Camera-type eye (tissue), 1 donor: Measurements from ENCODE around the gene PDIA2. TPM values are rescaled to one million over a fixed set of nuclear protein-coding genes. Genes with fewer than 3 reads are reported as not detected.

Experiments used
- total RNA-seq: library from RNA; depleted of rRNA; stranded (reverse); fragments of >200 nt; gene quantifications from one replicate; pipeline ENCODE4 v1.2.3, GENCODE V29; 2014

PDIA2 gene, protein sequence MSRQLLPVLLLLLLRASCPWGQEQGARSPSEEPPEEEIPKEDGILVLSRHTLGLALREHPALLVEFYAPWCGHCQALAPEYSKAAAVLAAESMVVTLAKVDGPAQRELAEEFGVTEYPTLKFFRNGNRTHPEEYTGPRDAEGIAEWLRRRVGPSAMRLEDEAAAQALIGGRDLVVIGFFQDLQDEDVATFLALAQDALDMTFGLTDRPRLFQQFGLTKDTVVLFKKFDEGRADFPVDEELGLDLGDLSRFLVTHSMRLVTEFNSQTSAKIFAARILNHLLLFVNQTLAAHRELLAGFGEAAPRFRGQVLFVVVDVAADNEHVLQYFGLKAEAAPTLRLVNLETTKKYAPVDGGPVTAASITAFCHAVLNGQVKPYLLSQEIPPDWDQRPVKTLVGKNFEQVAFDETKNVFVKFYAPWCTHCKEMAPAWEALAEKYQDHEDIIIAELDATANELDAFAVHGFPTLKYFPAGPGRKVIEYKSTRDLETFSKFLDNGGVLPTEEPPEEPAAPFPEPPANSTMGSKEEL
- 2.1 TPM for total RNA-seq

GRCh38 chr16:283033-283805 lies at the start of gene PDIA2:
Gene PDIA2, plus strand, starts transcription at chr16:283164. Its CDS starts 6 bp downstream, at chr16:283170.

GRCh38 chr16:234468-235305 lies 48.3 kb upstream of the PDIA2 start, which contains the start of gene FAM234A:
Gene FAM234A, plus strand, starts transcription at chr16:234821. Its CDS starts 19,593 bp downstream, at chr16:254414.

DNA sequence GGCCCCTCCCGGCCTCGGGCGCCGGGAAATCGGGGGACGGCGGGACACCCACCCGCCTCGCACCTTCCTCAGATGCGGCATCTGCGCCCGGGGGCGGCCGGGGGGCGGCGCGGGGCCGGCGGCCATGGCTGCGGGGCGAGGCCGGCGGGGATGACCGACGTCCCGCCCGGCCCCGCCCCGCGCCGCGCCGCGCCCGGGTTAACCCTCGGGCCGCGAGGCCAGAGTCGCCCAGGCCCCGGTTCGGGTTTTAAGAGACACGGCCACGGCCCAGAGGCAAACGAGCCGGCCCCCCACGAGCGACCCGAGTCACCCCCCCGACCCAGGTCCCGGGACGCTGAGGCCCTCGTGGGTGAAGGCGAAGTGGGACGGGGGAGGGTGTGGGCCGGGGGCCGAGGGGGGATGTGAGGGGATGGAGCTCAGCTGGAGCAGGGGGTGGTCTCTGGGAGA lies 7.2 kb upstream of the PDIA2 start, which contains the start of gene RGS11:
RGS11 (minus strand) TSS at position 159 of the 447 bp plus-strand sequence; CDS start at position 126, 33 bp downstream.

GRCh38 chr16:280552-280951 lies 2.4 kb upstream of the PDIA2 start, which contains the start of gene ARHGDIG:
Gene ARHGDIG, plus strand, starts transcription at chr16:280591. Its CDS starts 90 bp downstream, at chr16:280681.

Other genes with a start within 250 kb of the PDIA2 start
- 2.3 TPM for gene POLR3K, start 229.6 kb upstream of the PDIA2 start, total RNA-seq
- gene SNRNP25, start 229.3 kb upstream of the PDIA2 start, total RNA-seq, result 13.4 TPM
- 36.1 TPM for gene RHBDF1, start 210.5 kb upstream of the PDIA2 start, total RNA-seq
- gene MPG, start 204.9 kb upstream of the PDIA2 start, total RNA-seq, result 40.2 TPM
- 29.9 TPM for gene NPRL3, start 144.5 kb upstream of the PDIA2 start, total RNA-seq
- gene HBZ, start 130.5 kb upstream of the PDIA2 start, total RNA-seq, result 2.2 TPM
- 15.4 TPM for gene HBM, start 117.2 kb upstream of the PDIA2 start, total RNA-seq
- 1,606 TPM for gene HBA2, start 110.3 kb upstream of the PDIA2 start, total RNA-seq
- 1,075 TPM for gene HBA1, start 106.5 kb upstream of the PDIA2 start, total RNA-seq
- gene HBQ1, start 102.7 kb upstream of the PDIA2 start, total RNA-seq, result 4.1 TPM
- gene LUC7L, start 53.7 kb upstream of the PDIA2 start, total RNA-seq, result 160 TPM
- gene FAM234A, start 48.3 kb upstream of the PDIA2 start, total RNA-seq, result 66.5 TPM
- gene RGS11, start 7.2 kb upstream of the PDIA2 start, total RNA-seq, result 8.2 TPM
- 10.5 TPM for gene ARHGDIG, start 2.6 kb upstream of the PDIA2 start, total RNA-seq
- 20.4 TPM for gene AXIN1, start 69.6 kb downstream of the PDIA2 start, total RNA-seq
- 44.0 TPM for gene MRPL28, start 87.4 kb downstream of the PDIA2 start, total RNA-seq
- 14.2 TPM for gene PGAP6, start 98.8 kb downstream of the PDIA2 start, total RNA-seq
- 30.3 TPM for gene NME4, start 114.0 kb downstream of the PDIA2 start, total RNA-seq
- 10.2 TPM for gene DECR2, start 118.7 kb downstream of the PDIA2 start, total RNA-seq
- 37.7 TPM for gene RAB11FIP3, start 142.5 kb downstream of the PDIA2 start, total RNA-seq
- gene CAPN15, start 244.5 kb downstream of the PDIA2 start, total RNA-seq, result 31.0 TPM